DMS79 (cell line): Measurements from ENCODE around the gene KCNK16.

Experiments used
- DNase-seq: peaks from one replicate; lab custom pipeline; 2025; lab: John Stamatoyannopoulos, UW

Gene KCNK16

DNA sequence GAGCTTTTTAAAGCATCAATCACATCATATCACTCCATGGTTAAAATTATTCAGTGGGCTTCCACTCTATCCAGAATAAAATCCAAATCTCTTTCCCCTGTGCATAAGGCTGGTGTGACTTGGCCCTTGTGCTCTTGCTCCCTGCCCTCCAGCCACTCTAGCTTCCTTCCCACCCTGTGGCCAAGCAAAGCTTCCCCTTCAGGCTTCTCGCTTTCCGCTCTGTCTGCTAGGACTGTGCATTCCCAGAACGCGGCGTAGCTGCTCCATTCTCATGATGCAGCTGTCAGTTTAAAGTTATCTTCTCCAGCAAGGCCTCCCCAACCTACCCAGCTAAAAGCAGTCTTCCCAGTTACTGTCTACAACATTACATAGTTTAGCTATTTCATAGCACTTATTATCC lies 19.4 kb upstream of the KCNK16 start:
- no peak for DNase-seq

DNA sequence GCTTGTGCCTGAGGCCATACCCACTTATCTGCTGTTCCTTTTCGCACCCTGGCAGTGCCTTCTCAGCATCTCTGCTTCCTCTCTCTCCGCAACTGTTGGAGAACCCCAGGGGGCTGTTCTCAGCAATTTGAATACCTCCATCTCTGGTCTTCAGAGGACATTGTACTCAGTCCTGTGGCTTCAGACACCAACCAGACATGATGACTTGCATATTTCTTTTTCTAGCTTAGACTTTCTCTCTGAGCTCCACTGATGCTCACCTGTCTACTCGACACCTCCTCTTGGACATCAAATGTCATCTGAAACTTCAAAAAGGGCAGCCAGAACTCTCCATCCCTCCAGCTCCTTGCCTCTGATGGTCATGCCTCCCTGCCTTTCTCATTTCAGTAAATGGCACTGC lies 18.9 kb upstream of the KCNK16 start:
- no peak for DNase-seq

DNA sequence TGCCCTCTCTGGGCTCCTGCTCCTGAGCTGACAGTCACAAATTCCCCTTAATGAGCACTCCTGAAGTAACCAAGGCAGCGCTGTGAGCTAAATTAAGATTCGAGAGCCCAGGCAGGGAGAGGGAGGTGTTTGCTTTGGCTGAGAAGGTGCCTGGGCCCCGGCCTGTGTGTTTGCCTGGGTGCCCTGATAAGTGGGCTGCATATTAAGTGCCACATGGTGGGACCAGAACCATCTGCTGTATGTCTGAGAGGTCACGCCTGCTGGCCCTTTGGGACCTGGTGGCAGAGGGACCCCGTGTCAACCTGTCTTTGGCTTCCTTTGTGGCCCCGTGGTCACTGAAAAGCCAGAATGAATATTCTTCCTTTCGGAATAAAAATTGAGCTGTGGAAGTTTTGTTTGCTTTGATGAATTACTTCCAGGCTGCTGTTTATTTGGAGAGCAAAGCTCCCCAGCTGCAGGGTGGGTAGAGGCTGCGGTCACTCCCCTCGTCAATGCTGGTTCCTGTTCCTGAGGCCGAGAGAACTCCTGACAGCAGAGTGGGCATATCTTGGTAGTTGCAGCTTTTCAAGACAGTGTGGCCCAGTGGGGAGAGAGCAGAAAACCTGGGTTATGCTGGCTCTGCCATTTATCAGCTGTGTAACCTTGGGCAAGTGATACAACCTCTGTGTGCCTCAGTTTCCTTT lies 17.5 kb upstream of the KCNK16 start:
- DNase-seq = peak; percentile 97

DNA sequence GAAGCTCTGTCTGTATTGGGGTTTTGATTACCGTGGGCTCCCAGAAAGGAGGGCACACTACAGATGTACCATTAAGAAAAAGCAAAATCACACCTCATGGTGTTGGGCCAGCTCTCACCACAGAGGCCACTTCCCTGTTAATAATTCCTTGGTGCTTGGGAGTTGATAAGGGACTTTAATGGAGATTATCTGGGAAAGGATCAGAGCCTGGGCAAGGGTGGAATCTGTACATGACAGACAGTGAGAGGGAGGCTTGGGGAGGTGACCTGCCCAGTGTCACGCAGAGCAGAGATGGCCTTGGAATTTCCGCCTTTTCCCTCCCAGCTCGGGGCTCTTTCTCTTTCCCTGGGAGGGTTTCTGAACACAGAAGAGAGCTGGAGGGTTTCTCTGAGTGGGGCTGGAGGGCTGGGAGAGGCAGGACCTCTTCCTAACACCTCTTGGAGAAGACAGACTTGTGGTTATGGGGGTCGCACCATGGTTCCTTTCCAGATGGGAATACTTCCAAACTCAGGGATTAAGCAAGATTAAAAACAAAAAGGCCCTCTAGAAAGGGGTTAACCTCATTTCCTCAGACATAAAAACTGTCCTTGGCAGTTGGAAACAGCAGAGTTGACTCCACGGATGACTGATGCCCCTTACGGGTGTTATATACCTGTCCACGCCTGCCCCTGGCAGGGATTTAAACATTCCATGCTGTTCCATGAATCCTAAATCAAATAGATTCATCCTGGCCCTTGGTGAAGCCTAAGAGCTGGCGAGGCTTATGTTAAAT lies 16.8 kb upstream of the KCNK16 start:
- DNase-seq = no peak

DNA sequence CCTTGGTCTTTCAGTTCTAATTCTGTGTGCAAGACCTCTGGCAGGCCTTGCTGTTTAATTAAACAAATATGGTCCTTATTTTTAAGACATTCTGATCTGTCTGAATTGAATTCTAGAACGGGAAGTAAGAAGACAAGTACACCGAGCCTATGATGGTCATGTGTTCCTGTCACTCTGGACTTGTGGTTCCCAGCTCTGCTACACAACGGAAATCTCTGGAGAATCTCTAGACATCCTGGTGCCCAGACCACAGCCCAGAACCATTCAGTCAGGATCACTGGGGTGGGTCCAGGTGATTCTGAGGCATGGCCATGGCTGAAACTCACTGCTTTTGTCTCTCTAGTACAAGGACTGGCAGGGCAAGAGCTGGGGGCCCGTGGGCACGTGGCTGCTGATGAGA lies 15.9 kb upstream of the KCNK16 start:
- no peak for DNase-seq

DNA sequence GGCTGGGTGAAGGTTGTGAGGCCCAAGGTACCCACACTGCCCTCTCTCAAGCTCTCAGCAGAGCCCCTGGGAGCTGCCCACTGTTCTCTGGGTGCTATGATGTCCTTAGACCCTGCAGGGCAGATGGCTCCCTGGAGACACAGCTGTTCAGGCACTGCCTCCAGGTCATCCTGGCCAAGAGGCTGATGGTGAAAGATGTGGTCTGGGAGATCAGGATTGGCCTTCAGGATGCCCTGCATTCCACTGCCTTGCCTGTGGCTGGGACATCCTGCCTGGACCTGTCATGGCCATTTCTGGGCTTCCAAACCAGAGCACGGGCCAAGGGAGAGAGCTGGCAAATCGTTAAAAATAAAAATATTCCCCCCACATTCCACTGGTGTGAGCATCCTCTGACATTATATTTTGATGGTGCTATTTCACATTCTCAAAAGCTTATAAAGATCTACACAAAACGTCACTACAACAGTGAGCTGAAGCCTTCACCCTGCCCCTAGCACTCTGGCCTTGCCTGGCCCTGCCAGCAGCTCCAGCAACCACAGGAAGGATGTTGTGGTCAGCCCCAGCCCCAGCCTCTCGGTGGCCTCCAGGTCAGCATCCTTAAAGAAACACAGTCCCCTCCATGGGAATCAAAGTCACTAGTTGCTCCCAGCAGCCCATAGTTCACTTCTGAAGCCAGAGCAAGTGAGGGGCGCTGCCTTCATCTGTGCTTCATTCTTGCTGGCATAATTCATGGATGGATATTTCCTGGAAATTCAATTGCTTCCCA lies 13.5 kb upstream of the KCNK16 start:
- DNase-seq = no peak

DNA sequence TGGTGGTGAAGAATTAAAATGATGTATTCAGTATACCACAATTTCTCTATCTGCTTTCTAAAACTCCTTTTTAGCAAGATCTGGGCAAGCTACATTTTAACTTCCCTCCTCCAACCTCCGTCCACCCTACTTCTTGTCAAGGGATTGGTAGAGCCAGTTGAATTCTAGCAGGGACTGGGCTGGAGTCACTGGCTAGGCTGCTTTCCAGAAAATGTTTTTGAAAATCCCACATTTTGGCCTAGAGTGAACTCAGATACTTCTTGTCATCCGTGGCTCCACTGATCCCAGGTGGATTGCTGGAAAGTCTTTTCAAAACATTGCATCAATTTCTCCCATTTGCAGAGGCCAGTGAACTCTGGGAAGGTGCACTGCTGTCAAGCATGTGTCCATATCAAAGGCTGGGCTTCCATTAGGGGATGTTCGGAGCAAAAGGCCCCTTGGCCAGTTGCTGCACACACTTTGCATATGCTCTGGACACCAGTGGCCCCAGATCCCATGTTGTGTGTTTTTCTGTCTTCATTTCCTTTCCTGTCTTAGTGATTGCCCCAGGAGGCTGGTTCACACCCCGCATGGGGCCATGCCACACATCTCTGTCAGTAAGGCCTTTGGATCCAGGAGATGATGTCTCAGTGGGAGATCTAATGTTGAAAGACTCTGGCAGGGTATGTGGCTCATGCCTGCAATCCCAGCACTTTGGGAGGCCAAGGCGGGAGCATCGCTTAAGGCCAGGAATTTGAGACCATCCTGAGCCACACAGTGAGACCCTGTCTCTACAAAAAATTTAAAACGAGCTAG lies 11.3 kb upstream of the KCNK16 start:
- DNase-seq = no peak

DNA sequence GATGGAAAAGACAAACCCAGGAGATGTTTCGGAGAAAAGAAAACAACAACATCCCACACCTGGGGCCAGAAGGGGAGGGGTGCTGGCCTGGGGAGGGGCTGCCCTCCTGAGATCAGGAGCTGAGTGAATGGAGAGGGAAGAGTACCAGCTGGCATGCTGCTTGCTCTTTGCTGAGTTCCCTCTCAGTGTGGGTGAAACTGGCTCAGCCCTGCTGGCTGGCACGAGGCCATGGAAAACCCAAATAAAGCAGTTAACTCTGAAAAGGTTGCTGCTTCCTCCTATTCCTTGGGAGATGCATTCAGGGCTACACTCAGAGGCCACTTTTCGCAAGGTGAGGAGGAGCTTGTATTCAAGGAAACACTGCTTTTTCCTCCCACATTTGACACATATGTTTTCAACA lies 8.0 kb upstream of the KCNK16 start:
- DNase-seq = peak; percentile 88

DNA sequence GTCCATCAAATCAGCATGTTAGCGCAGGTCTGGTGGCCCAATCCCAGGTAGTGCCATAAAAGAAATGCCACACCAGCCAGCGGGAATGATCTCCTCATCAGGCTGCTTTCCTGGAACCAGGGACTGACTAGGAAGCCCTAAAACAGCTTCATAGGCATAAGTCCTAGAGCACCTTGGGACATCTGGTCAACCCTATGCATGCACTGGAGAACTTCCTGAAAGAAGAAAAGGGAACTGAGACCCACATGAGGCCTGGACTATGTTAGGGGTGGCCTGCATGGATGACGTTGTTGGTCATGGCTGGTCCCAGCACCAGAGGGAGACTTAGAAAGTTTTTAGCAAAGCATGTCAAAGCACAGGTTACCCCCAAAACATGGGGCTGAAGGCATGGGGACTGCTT lies 7.6 kb upstream of the KCNK16 start:
- DNase-seq = no peak

DNA sequence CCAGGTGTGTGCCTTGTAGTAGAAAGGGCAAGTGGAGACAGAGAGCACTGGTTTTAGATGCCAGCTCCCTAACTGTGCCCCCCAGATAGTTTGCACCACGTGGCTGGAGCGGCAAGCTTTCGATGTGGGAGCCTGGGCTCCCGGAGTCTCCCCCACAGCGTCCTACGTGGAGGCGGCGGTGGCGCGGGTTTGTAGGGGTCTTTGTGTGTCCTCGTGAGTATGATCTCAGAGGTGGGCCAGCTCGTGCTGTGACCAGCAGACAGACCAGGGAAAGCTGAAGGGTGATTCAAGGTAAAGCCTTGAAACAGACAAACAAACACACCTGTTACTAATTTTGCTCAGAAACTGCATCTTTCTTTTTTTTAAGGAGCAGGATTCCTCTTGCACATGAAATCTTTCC lies 5.6 kb upstream of the KCNK16 start:
- no peak for DNase-seq

DNA sequence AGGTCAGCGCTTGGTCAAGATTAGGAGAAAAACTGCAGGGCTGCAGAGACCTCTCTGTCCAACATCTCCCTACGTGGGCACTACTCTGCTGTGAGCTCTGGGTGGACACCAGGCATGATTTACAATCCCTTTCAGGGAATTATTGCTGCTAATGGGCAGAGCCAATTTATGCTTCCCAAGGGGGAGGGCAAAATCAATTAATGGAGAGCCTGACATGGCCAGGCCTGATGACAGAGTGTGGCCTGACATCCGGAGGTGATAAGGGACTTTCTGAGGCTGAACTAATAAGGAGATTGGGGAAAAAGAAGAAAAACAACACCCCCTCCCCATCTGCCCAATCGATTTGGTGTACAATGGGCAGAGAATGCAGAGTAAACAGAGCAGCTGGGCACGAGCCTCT lies 5.0 kb upstream of the KCNK16 start:
- DNase-seq = no peak

DNA sequence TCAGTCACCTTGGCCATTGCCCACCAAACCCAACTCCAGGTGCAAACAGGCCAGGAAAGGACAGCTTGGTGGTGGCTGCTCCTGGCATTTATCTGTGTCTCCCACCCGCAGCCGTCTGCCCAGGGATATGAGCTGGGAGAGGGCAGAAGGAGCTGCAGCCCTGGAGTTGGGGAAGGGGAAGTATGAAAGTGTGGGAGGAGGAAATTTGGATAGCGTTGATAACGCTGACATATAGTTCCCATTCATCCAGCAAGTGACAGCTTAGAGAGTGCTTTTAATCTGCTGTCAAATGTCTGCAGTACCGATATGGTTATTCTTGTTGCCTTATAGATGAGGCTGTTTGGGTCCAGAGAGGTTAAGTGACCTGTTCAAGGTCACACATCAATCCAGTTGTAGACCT lies 741 bp downstream of the KCNK16 start:
- DNase-seq = no peak

DNA sequence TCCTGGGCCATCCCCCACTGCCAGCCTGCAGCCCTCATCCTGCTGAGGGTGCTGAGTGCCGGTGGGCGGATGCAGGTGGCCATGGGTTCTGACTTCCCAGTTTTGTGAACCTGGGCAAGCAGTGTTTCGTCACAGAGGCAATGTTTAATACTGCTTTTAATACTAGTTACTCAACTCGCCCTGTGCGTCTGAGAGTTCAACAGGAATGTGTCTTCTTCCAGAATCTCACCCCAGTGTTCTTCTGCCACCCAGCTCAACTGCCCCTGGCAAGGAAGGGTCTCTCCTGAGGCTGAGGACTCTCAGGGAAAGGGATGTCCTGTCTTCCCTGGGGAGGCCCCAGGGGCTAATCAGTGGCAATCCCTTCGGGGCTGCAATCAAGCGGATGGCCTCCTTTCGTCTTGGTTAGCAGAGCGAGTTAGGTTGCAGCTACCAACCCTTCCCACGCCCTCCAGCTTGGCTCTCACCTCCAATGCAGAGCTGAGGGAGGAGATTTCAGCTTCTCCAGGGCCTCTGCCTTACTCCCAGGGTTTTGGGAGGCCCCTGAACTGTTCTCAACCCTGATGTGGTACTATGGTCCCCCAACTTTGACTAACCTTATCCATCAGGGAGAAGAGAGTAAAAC lies 2.0 kb downstream of the KCNK16 start:
- no peak for DNase-seq

DNA sequence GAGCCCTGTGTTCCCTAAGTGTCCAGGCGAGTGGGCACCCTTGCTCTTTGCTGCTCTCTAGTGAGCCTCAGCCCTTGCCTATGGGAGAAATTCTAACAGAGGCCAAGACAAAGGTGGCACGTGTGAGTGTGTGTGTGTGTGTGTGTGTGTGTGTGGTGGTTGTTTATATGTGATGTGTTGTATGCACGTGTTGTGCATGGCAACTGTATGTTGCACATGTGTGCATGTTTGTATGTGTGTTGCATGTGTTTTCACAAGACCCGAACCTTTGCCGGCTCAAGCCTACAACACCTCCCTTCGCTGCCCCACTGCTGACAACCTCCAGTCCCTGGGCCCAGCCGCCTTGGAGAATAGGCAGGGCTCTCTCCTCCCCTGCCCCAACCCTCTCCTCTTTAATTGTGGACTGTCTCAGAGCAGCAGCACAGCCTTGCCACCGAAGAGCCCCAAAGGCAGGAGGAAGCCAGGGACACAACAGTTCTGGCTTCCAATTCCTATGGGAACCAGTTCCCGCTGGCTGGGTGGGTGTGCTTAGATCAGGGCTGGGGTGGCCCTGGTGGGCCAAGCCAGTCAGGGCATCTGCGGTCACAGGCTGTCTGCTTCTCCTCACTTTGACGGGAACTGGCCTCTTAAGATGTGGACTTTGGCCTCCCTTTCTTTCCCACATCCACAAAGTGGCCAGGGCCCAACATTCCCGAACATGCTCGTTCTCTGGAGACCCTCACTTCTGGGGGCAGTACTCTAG lies 2.7 kb downstream of the KCNK16 start:
- DNase-seq = no peak

DNA sequence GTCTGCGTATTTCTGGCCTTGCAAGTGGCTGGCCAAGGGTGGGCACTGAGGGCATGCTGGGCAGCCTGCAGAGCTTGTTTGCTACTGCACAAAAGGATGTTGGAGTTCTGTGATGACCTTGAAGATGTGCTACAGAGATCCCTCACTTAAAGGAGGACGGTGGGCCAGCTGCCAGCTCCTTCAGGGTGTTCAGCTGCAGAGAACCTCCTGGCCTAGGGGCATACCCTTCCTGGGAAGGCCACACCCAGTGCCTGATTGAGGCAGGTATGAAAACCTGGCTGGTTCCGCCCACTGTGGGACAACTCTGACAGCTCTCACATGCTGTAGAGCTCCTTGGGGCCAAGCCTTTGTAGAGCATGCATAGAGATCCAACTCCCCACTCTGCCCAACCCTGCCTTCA lies 5.2 kb downstream of the KCNK16 start:
- DNase-seq = no peak

DNA sequence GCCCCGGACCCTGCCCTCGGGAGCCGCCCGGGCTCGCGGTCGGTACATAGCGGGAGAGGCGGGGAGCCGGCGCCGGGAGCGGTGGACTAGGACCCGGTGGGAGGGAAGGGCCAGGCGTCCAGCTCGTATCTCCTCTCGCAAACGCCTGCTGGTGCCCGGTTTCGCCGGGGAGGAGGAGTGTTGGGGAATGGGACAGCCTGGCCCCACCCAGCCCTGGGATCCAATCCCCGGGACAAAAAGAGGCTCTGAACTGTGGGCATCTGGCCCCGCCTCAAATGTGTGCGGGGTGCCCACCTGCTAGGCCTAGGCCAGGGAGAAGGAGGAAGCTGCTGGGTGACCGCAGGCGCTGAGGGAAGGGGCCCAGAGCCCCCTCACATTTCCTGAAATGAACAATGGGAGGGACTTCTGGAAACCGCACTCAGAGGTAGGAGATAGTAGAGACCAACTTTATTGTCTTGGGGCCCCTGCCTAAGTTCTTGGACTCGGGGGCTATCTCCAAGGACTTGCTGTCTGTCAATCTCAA lies 8.2 kb downstream of the KCNK16 start, which contains the start of gene KCNK17:
TSS of gene KCNK17 (minus strand) at position 147 of the 523 bp plus-strand sequence. CDS start at position 48, 99 bp downstream.
- DNase-seq = no peak

DNA sequence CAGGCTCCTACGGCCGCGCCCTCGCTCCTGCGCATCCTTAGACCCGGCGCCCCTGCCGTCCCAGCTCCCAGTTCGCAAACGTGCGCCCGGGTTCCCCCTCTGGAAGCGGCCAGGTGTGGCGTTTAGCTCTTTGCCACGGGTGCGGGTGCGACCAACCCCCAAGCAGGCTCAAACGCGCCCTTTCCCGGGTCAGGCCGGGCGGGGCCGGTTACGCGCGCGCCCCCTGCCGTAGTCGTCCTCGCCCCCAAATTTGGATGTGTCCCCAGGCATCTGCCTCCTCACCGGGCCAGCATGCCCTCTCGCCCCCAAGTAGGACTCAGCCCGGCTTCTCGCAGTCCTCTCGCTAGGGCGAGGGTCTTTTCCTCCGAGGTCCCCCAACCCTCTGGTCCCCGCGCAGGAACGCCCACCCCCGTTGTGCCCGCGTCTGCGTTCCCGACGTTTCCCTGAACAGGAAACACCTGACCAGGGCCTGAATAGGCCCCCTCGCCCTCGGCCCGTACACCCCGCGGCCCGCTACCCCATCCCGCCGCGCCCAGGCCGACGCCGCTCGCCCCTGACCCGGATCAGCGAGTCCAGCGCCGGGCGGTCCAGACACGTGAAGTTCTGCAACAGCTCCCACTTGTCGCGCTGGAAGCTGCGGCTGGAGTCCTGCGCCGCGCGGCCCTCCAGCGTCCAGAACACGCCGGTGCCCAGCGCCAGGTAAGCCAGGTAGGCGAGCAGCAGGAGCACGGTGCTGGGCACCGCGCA lies 8.8 kb downstream of the KCNK16 start:
- peak; percentile 45 for DNase-seq

DNA sequence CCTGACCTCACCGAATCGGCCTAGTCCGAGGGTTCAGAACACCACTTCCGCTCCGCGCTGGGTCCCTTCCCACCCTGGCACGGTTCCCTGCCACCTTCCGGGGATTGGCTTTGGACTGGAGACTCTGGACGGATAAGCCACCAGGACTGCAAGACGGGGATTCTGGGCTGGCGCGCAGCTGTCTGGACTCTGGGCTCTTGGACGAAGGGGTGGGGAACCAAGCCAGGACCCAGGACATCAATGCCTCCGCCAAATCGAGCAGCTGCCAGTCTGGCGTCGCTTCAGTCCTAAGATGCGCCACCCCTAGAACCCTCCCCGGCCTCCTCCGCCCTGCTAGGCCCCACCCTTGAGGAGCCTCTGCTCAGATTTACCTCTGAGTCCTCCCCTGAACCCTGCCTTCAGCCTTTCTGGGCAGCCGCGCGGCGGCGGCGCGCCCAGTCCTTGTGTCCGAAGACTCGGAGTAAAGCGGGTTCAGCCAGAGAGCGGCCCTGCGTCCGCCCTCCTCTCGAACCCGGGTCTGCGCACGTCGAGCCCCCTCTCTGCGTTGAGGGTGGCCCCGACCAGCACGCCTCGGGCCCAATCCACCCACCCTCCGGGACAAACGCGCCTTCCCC lies 9.5 kb downstream of the KCNK16 start:
- peak; percentile 10 for DNase-seq

DNA sequence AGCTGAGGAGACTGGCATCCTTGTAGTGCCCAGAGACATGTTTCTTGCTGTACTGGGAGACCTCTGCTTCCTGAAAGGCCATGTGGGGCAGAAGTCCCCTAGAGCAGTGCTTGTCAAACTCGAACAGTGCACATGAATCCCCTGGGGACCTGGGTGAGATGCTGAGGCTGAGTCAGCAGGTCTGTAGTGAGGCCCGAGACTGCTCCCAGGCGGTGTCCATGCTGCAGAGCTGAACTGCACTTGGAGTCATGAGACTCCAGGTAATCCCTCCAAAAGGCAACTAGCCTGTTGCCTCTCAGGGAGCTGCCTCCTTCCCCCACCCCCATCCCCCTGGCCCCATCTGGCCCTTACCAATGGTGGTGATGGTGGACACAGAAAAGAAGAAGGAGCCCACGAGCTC lies 12.0 kb downstream of the KCNK16 start:
- no peak for DNase-seq
